ENCODE results near the gene ATP1B1.
"Not testable (repeated sequence)": the region's sequence is repeated elsewhere in the genome, so short reads cannot be mapped to it uniquely, and the experiment has no call there.

The ATP1B1 gene

DNA sequence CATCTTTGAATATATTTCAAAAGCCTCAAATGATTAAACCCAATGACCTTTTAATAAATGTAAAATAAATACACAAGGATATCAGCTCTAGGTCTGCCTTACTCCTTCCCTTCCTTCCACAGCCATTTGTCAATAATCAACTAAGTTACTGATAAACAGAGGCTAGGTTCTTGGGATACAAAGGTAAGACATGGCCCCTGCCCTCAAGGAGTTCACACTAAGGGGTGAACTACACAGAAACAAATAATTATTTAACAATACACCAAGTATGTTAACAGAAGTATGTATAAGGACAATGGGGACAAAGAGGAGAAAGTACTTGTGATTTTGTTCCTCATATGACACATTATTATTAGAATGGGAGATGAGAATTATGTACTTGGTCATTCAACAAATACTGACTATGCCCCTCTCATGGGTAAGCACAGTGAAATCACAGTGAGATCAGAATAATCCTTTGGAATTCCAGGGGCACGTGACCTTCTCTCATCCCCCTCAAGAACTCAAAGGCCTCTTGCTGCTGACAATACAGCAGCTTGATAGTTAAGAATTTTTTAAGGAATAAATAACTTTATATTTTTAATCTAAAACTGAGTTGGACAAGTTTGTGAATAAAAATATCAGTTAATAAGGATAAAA, 40.2 kb downstream of the ATP1B1 start:
- DNase-seq: no peak

- DNase-seq: no peak
These were observed 42.2 kb downstream of the ATP1B1 start for GRCh38 chr1:169148472-169149252.

DNA sequence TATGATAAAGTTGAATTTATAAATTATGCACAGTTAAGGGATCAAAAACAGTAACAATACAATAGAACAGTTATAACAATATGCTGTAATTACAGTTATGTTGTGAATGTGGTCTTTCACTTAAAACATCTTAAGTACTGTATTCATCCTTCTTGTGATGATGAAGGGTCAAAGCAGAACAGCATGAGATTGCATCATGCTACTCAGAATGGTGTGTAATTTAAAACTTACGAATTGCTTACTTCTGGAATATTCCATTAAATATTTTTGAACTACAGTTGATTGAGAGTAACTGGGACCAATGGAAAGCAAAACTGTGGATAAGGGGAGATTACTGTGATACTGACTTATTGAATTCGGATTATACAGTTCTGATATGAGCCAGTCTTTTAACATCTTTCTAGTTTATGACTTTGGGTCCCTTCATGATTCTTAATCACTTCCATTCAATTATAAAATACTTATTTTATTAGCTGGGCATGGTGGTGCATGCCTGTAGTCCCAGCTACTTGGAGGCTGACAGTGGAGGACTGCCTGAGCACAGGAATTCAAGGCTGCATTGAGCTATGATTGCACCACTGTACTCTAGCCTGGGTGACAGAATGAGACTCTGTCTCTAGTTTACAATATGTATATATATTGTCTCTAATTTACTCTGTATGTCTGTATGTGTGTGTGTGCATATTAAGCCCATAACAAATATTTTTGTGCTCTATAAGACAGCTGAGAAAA, 43.2 kb downstream of the ATP1B1 start:
- DNase-seq: no peak

GRCh38 chr1:169150641-169151337, 44.3 kb downstream of the ATP1B1 start:
- DNase-seq: no peak

GRCh38 chr1:169151338-169151837, 44.9 kb downstream of the ATP1B1 start:
- DNase-seq: no peak

DNA sequence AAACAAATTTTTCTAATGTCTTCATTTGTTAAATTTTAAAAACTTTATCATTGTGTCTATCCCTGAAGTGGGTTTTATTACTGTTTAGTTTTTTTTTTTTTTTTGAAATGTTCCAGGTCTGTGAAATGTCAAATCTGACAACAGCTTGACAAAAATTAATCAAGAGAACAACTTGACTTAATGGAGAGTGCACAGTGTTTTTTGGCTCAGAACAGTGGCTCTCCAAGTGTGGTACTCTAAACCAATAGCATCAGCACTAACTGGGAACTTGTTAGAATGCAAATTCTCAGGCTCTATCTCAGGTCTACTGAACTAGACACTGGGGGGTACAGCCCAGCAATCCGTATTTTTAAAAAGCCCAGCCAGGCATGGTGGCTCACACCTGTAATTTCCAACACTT, 49.2 kb downstream of the ATP1B1 start:
- no peak for DNase-seq

GRCh38 chr1:169156580-169156979, 50.1 kb downstream of the ATP1B1 start:
- DNase-seq: no peak

- DNase-seq: no peak
These were observed 54.5 kb downstream of the ATP1B1 start for GRCh38 chr1:169160845-169161495.

DNA sequence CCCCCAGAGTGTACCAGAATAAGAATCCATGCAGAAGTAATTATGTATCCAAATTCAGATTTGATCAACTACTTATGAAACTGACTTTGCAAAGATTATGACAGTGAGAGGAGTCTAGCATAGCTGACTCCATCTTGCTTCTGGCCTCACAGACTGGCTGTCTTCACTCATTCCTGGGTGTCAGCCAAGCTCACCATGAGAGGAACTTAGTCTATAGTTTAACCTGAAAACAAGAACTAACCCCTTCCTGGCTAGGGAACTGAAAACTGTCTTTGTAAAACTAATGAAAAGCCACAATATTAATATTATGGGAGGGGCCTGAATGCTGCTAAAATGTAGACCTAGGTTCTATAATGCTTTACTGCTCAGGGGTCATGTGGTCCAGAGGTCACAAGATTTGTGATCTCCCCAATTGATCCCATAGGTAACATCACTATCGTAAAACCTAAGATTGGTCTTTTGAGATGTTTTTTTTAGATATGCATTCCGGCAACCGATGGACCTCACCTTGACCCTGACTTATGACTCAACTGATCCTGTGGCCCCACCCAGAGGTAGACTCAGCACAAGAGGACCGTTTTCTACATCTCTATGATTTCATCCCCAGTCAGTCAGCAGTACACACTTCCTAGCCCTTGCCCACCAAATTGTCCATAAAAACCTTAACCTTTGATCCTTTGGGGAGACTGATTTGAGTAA, 55.2 kb downstream of the ATP1B1 start:
- DNase-seq: no peak

- no peak for DNase-seq
These were observed 56.6 kb downstream of the ATP1B1 start for GRCh38 chr1:169163059-169163458.

DNA sequence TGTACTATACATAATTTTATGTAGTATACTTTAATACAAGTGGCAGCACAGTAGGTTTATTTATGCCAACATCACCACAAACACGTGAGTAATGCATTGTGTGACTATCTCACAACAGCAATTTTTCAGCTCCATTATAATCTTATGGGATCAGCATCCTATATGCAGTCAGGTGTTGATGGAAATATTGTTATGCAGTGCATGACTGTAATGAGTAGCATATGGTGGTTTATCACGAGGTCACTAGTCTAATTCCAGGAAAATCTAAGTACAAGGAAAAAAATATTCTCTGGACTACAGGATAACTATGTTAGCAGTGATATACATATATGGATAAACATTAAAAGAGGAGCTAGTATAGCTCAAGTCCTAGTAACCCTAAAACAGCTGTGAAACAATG, 69.0 kb downstream of the ATP1B1 start:
- DNase-seq: no peak

GRCh38 chr1:169179431-169179830, 72.9 kb downstream of the ATP1B1 start:
- not testable (repeated sequence) for DNase-seq

- no peak for DNase-seq
These were observed 73.7 kb downstream of the ATP1B1 start for GRCh38 chr1:169180174-169180573.
